Liver (tissue), 9 donors: Measurements from ENCODE around the gene ZSCAN10. TPM values are rescaled to one million over a fixed set of nuclear protein-coding genes. Genes with fewer than 3 reads are reported as not detected.

Source experiments
- DNase-seq: peaks from one replicate; pipeline ENCODE4 v3.0.0-alpha.2; 2017; ENCODE audit warnings: low spot score
- H3K27ac ChIP-seq, 2 donors: one replicate each; pipeline ENCODE4 v1.7.0; 2013; ENCODE audit warnings: inconsistent platforms in 2 of 2, low read length in 2 of 2, control low read depth in 1 of 2, low read depth in 1 of 2, mild to moderate bottlenecking in 1 of 2
- H3K27me3 ChIP-seq, 4 donors: one replicate each; pipeline versions ENCODE4 v1.6.1 to v1.7.0; 2013; ENCODE audit warnings: low read length in 3 of 4, inconsistent platforms in 1 of 4, mild to moderate bottlenecking in 1 of 4, moderate library complexity in 1 of 4; ENCODE audit not compliant: control insufficient read depth in 4 of 4, insufficient read depth in 4 of 4
- H3K36me3 ChIP-seq, 4 donors: one replicate each; pipeline versions ENCODE4 v1.6.1 to v1.7.0; 2013; ENCODE audit warnings: low read length in 3 of 4, mild to moderate bottlenecking in 3 of 4, low read depth in 1 of 4, moderate library complexity in 1 of 4; ENCODE audit not compliant: control insufficient read depth in 4 of 4, insufficient read depth in 3 of 4
- H3K4me1 ChIP-seq, 4 donors: one replicate each; pipeline versions ENCODE4 v1.6.1 to v1.7.0; 2013; ENCODE audit warnings: low read length in 3 of 4, mild to moderate bottlenecking in 3 of 4, moderate library complexity in 1 of 4; ENCODE audit not compliant: control insufficient read depth in 4 of 4, insufficient read depth in 4 of 4
- H3K4me3 ChIP-seq, 3 donors: one replicate each; pipeline versions ENCODE4 v1.6.1 to v1.7.0; 2013; ENCODE audit warnings: low read length in 3 of 3, control low read depth in 1 of 3, low read depth in 1 of 3, mild to moderate bottlenecking in 1 of 3
- H3K9ac ChIP-seq, 2 donors: one replicate each; pipeline ENCODE4 v1.7.0; 2013; ENCODE audit warnings: low read length in 2 of 2, mild to moderate bottlenecking in 2 of 2, moderate library complexity in 2 of 2, control low read depth in 1 of 2, low read depth in 1 of 2
- H3K9me3 ChIP-seq, 4 donors: one replicate each; pipeline versions ENCODE4 v1.6.1 to v1.7.0; 2013; ENCODE audit warnings: low read length in 3 of 4; ENCODE audit not compliant: control insufficient read depth in 4 of 4
- EGR1 ChIP-seq, 2 donors: IDR thresholded peaks; 2 replicates each; pipeline ENCODE4 v1.6.1; 2016 to 2018; ENCODE audit warnings: antibody characterized with exemption in 2 of 2, low read depth in 2 of 2
- FOXA1 ChIP-seq: IDR thresholded peaks from 2 replicates; pipeline ENCODE4 v1.6.1; 2016; ENCODE audit warnings: antibody characterized with exemption
- FOXA2 ChIP-seq: IDR thresholded peaks from 2 replicates; pipeline ENCODE4 v1.6.1; 2016; ENCODE audit warnings: antibody characterized with exemption
- GABPA ChIP-seq, 2 donors: IDR thresholded peaks in 1 of 2; conservative IDR thresholded peaks in 1 of 2; 2 replicates each; pipeline ENCODE4 v1.6.1; 2016; ENCODE audit warnings: antibody characterized with exemption in 2 of 2, mild to moderate bottlenecking in 1 of 2, moderate library complexity in 1 of 2
- HNF4A ChIP-seq, 2 donors: conservative IDR thresholded peaks; 2 replicates each; pipeline ENCODE4 v1.6.1; 2016; ENCODE audit warnings: antibody characterized with exemption in 2 of 2, mild to moderate bottlenecking in 2 of 2
- HNF4G ChIP-seq: IDR thresholded peaks from 2 replicates; pipeline ENCODE4 v1.6.1; 2016; ENCODE audit warnings: antibody characterized with exemption
- JUND ChIP-seq, 2 donors: IDR thresholded peaks; 2 replicates each; pipeline ENCODE4 v1.6.1; 2016; ENCODE audit warnings: antibody characterized with exemption in 2 of 2
- MAX ChIP-seq: IDR thresholded peaks from 2 replicates; pipeline ENCODE4 v1.6.1; 2016; ENCODE audit warnings: antibody characterized with exemption
- NR2F2 ChIP-seq: IDR thresholded peaks from 2 replicates; pipeline ENCODE4 v1.6.1; 2016; ENCODE audit warnings: antibody characterized with exemption
- RAD21 ChIP-seq, 2 donors: IDR thresholded peaks; 2 replicates each; pipeline ENCODE4 v1.6.1; 2016; ENCODE audit warnings: antibody characterized with exemption in 2 of 2, mild to moderate bottlenecking in 2 of 2
- RXRA ChIP-seq, 2 donors: IDR thresholded peaks; 2 replicates each; pipeline ENCODE4 v1.6.1; 2017 to 2018; ENCODE audit warnings: antibody characterized with exemption in 2 of 2, mild to moderate bottlenecking in 1 of 2
- SP1 ChIP-seq: IDR thresholded peaks from 2 replicates; pipeline ENCODE4 v1.6.1; 2018; ENCODE audit warnings: antibody characterized with exemption, mild to moderate bottlenecking
- TAF1 ChIP-seq: conservative IDR thresholded peaks from 2 replicates; pipeline ENCODE4 v1.6.1; 2016; ENCODE audit warnings: antibody characterized with exemption, mild to moderate bottlenecking
- YY1 ChIP-seq: IDR thresholded peaks from 2 replicates; pipeline ENCODE4 v1.6.1; 2016; ENCODE audit warnings: antibody characterized with exemption, mild to moderate bottlenecking
- WGBS: extraction: QIAGEN DNeasy Blood & Tissue Kit; methylation state at CpG from one replicate; pipeline ENCODE4 v1.1.7; 2013; 5-methylcytosine and 5-hydroxymethylcytosine counted together
- polyA plus RNA-seq, 2 donors: library from polyadenylated mRNA; stranded (reverse) in 1 of 2; unstranded in 1 of 2; fragments of 200-250 nt in 1 of 2; fragments of >200 nt in 1 of 2; fragmentation: Nextera tagmentation in 1 of 2; extraction: Ambion mirVana in 1 of 2; gene quantifications; one replicate each; pipeline versions ENCODE4 v1.2.1 to v1.2.3, GENCODE V29; 2013 to 2015
- total RNA-seq, 2 donors: library from RNA; depleted of rRNA; stranded (reverse); fragments of >200 nt; gene quantifications; one replicate each; pipeline ENCODE4 v1.2.3, GENCODE V29; 2014
- TF ChIP-seq, protein P1 (sequence below): IDR thresholded peaks from 2 replicates; pipeline ENCODE4 v1.6.1; 2016; ENCODE audit warnings: antibody characterized with exemption
- TF ChIP-seq, protein P2 (sequence below): IDR thresholded peaks from 2 replicates; pipeline ENCODE4 v1.6.1; 2016; ENCODE audit warnings: antibody characterized with exemption
- TF ChIP-seq, protein P3 (sequence below): fragments of 150-350 bp; IDR thresholded peaks from 2 replicates; pipeline ENCODE4 v1.5.1; 2017; ENCODE audit warnings: improper control_type of control experiment, low read depth, low read length; ENCODE audit not compliant: missing input control
- TF ChIP-seq, protein P4 (sequence below): IDR thresholded peaks from 2 replicates; pipeline ENCODE4 v1.6.1; 2016; ENCODE audit warnings: antibody characterized with exemption, mild to moderate bottlenecking
- donor health status: healthy.
- donor health status: healthy.
- donor health status: healthy.
- donor health status: healthy.
- donor health status: healthy.

Gene ZSCAN10
- total and polyA plus RNA-seq, 4 donors: not detected

DNA sequence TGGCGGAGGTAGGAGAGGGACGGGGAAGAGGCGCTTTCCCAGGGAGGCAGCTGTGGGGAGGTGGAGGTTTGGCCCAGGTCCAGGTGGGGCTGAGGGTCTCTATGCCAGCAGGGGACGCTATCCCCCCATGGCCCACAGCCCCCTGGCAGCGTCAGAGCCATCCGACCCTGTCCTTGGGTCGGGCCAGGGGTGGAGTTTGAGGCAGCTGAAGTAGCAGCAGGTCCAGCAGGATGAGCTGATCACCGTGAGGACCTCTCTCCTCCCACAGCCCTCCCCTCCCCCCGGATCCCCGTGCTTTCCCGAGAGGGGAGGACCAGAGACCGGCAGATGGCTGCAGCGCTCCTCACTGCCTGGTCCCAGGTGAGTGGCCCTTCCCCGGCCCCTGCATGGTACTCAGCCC is 16.5 kb upstream of the ZSCAN10 start:
- no peaks in the 10 kb centered on the region for H3K27me3 ChIP-seq
- H3K36me3 ChIP-seq: peaks cover 0 to 31% (median 3%) of the 10 kb centered on the region in 4 donors
- no peak for DNase-seq
- WGBS: 86% methylated on average over 14 of the region's 14 CpGs
- H3K27ac ChIP-seq: no peak overlapping the region
- no peak overlapping the region for H3K9ac ChIP-seq
- TF ChIP-seq, protein P1, sequence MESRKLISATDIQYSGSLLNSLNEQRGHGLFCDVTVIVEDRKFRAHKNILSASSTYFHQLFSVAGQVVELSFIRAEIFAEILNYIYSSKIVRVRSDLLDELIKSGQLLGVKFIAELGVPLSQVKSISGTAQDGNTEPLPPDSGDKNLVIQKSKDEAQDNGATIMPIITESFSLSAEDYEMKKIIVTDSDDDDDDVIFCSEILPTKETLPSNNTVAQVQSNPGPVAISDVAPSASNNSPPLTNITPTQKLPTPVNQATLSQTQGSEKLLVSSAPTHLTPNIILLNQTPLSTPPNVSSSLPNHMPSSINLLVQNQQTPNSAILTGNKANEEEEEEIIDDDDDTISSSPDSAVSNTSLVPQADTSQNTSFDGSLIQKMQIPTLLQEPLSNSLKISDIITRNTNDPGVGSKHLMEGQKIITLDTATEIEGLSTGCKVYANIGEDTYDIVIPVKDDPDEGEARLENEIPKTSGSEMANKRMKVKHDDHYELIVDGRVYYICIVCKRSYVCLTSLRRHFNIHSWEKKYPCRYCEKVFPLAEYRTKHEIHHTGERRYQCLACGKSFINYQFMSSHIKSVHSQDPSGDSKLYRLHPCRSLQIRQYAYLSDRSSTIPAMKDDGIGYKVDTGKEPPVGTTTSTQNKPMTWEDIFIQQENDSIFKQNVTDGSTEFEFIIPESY: no peak
- TF ChIP-seq JUND (IDR thresholded peaks at IDR 0.05): no peak
- TF ChIP-seq FOXA2: no peak
- no peak for TF ChIP-seq MAX
- TF ChIP-seq YY1: no peak
- TF ChIP-seq, protein P2, sequence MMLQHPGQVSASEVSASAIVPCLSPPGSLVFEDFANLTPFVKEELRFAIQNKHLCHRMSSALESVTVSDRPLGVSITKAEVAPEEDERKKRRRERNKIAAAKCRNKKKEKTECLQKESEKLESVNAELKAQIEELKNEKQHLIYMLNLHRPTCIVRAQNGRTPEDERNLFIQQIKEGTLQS: no peak
- no peak for TF ChIP-seq EGR1 (IDR thresholded peaks at IDR 0.05; ENCODE audit: low read depth in 2 of 2)
- TF ChIP-seq GABPA (IDR thresholded peaks at IDR 0.05 in 1 of 2, conservative IDR thresholded peaks at IDR 0.05 in 1 of 2): no peak
- no peak for TF ChIP-seq RXRA (IDR thresholded peaks at IDR 0.05)
- no peak for TF ChIP-seq HNF4A (conservative IDR thresholded peaks at IDR 0.05)
- TF ChIP-seq FOXA1: no peak
- TF ChIP-seq TAF1: no peak
- TF ChIP-seq NR2F2: no peak
- no peak for TF ChIP-seq HNF4G
- H3K4me1 ChIP-seq: peaks cover 0 to 26% (median 18%) of the 10 kb centered on the region in 4 donors
- H3K9me3 ChIP-seq: no peaks in the 10 kb centered on the region
- no peak overlapping the region for H3K4me3 ChIP-seq

- H3K36me3 ChIP-seq: peaks cover 0 to 26% (median 3%) of the 10 kb centered on the region in 4 donors
Observed at GRCh38 chr16:3115003-3115402, 15.9 kb upstream of the ZSCAN10 start.

More at GRCh38 chr16:3115003-3115402, 15.9 kb upstream of the ZSCAN10 start:
- H3K9ac ChIP-seq: no peak overlapping the region
- TF ChIP-seq, protein P3, sequence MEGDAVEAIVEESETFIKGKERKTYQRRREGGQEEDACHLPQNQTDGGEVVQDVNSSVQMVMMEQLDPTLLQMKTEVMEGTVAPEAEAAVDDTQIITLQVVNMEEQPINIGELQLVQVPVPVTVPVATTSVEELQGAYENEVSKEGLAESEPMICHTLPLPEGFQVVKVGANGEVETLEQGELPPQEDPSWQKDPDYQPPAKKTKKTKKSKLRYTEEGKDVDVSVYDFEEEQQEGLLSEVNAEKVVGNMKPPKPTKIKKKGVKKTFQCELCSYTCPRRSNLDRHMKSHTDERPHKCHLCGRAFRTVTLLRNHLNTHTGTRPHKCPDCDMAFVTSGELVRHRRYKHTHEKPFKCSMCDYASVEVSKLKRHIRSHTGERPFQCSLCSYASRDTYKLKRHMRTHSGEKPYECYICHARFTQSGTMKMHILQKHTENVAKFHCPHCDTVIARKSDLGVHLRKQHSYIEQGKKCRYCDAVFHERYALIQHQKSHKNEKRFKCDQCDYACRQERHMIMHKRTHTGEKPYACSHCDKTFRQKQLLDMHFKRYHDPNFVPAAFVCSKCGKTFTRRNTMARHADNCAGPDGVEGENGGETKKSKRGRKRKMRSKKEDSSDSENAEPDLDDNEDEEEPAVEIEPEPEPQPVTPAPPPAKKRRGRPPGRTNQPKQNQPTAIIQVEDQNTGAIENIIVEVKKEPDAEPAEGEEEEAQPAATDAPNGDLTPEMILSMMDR: no peak
- TF ChIP-seq, protein P1: no peak
- TF ChIP-seq GABPA (IDR thresholded peaks at IDR 0.05 in 1 of 2, conservative IDR thresholded peaks at IDR 0.05 in 1 of 2) (no peak), SP1 (no peak), FOXA2 (no peak), RAD21 (IDR thresholded peaks at IDR 0.05) (no peak), NR2F2 (no peak), YY1 (no peak), JUND (IDR thresholded peaks at IDR 0.05) (no peak), MAX (no peak), TAF1 (no peak), HNF4G (no peak), EGR1 (IDR thresholded peaks at IDR 0.05; ENCODE audit: low read depth in 2 of 2) (no peak), HNF4A (conservative IDR thresholded peaks at IDR 0.05) (no peak), FOXA1 (no peak), RXRA (IDR thresholded peaks at IDR 0.05) (no peak)
- TF ChIP-seq, protein P4, sequence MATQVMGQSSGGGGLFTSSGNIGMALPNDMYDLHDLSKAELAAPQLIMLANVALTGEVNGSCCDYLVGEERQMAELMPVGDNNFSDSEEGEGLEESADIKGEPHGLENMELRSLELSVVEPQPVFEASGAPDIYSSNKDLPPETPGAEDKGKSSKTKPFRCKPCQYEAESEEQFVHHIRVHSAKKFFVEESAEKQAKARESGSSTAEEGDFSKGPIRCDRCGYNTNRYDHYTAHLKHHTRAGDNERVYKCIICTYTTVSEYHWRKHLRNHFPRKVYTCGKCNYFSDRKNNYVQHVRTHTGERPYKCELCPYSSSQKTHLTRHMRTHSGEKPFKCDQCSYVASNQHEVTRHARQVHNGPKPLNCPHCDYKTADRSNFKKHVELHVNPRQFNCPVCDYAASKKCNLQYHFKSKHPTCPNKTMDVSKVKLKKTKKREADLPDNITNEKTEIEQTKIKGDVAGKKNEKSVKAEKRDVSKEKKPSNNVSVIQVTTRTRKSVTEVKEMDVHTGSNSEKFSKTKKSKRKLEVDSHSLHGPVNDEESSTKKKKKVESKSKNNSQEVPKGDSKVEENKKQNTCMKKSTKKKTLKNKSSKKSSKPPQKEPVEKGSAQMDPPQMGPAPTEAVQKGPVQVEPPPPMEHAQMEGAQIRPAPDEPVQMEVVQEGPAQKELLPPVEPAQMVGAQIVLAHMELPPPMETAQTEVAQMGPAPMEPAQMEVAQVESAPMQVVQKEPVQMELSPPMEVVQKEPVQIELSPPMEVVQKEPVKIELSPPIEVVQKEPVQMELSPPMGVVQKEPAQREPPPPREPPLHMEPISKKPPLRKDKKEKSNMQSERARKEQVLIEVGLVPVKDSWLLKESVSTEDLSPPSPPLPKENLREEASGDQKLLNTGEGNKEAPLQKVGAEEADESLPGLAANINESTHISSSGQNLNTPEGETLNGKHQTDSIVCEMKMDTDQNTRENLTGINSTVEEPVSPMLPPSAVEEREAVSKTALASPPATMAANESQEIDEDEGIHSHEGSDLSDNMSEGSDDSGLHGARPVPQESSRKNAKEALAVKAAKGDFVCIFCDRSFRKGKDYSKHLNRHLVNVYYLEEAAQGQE: no peak
- TF ChIP-seq, protein P2: no peak
- H3K27ac ChIP-seq: no peak overlapping the region
- H3K27me3 ChIP-seq: no peaks in the 10 kb centered on the region
- H3K4me3 ChIP-seq: no peak overlapping the region
- DNase-seq: no peak
- no peaks in the 10 kb centered on the region for H3K9me3 ChIP-seq
- WGBS: 94% methylated on average over 12 of the region's 12 CpGs
- peaks cover 0 to 26% (median 18%) of the 10 kb centered on the region in 4 donors for H3K4me1 ChIP-seq
